Cardiac muscle cell (in vitro differentiated cells and primary cell): ENCODE measurements around the gene TRIM32. TPM values are rescaled to one million over a fixed set of nuclear protein-coding genes. Genes with fewer than 3 reads are reported as not detected.
A peak's percentile ranks its signal among the peaks of the same experiment; 100 is the strongest.

ENCODE experiments used
- DNase-seq, 2 donors: peaks; one replicate each; pipeline versions ENCODE4 v3.0.0 to v3.0.0-alpha.2; 2010 to 2017; ENCODE audit warnings: low read depth in 1 of 2, low spot score in 1 of 2
- H3K27ac ChIP-seq: fragments of 200-600 bp; sonication (generic); 2 replicates; pipeline ENCODE4 v1.5.1; 2016
- H3K27me3 ChIP-seq: fragments of 200-600 bp; sonication (generic); 2 replicates; pipeline ENCODE4 v1.6.0; 2016; ENCODE audit warnings: control low read depth
- H3K36me3 ChIP-seq: fragments of 200-600 bp; sonication (generic); 2 replicates; pipeline ENCODE4 v1.5.1; 2016; ENCODE audit warnings: control low read depth
- H3K4me1 ChIP-seq: fragments of 200-600 bp; sonication (generic); 2 replicates; pipeline ENCODE4 v1.8.1; 2017; ENCODE audit warnings: low read depth, mild to moderate bottlenecking, mixed run types
- H3K4me3 ChIP-seq: fragments of 200-600 bp; sonication (generic); 2 replicates; pipeline ENCODE4 v1.5.1; 2016; ENCODE audit warnings: mild to moderate bottlenecking
- H3K9me3 ChIP-seq: fragments of 200-600 bp; sonication (generic); 2 replicates; pipeline ENCODE4 v1.5.1; 2017; ENCODE audit warnings: low read depth, mild to moderate bottlenecking, control low read depth
- polyA plus RNA-seq: library from polyadenylated mRNA; unstranded; fragments of >200 nt; fragmentation: Nextera tagmentation; extraction: Ambion mirVana; gene quantifications from 2 replicates; pipeline ENCODE4 v1.2.1, GENCODE V29; 2016
- total RNA-seq: library from RNA; depleted of rRNA; stranded (reverse); fragments of >200 nt; gene quantifications from 2 replicates; pipeline ENCODE4 v1.2.3, GENCODE V29; 2016
- TF ChIP-seq, protein P1 (sequence below): IDR thresholded peaks from 2 replicates; pipeline ENCODE4 v1.5.1; 2012; ENCODE audit warnings: low read depth, mild to moderate bottlenecking, low read length

The TRIM32 gene
- total and polyA plus RNA-seq, 2 experiments from 2014 or later, result 13.9 to 15.0 TPM

DNA sequence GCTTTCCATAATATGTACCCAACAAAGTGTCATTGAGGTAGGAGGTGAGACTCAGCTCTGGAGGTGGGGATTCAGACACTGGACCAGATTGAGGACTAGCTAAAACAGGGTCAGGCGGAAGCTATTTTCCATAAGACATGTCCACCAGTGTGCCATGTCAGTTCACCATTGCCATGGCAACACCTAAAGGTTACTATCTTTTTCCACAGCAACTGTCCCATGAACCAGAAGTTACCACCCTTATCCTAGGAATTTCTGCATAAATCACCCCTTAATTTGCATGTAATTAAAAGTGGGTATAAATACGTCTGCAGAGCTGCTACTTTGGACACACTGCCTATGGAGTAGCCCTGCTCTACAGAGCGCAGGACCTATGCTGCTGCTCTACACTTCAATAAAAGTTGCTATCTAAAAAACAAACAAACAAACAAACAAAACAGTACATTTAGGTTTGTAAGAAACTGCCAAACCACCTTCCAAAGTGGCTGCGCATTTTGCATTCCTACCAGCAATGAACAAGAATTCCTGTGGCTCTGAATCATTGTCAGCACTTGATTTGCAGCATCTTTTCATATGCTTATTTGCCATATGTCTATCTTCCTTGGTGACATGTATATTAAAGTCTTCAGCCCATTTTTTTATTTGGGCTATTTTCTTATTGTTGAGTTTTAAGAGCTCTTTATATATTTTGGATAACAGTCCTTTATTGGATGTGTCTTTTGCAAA is 18.0 kb upstream of the TRIM32 start:
- no peaks in the 10 kb centered on the region for H3K9me3 ChIP-seq
- no peak overlapping the region for H3K4me3 ChIP-seq
- H3K27me3 ChIP-seq, result no peaks in the 10 kb centered on the region
- no peak for DNase-seq
- H3K36me3 ChIP-seq, result no peaks in the 10 kb centered on the region
- no peaks in the 10 kb centered on the region for H3K4me1 ChIP-seq
- H3K27ac ChIP-seq, result no peak overlapping the region
- TF ChIP-seq, protein P1, sequence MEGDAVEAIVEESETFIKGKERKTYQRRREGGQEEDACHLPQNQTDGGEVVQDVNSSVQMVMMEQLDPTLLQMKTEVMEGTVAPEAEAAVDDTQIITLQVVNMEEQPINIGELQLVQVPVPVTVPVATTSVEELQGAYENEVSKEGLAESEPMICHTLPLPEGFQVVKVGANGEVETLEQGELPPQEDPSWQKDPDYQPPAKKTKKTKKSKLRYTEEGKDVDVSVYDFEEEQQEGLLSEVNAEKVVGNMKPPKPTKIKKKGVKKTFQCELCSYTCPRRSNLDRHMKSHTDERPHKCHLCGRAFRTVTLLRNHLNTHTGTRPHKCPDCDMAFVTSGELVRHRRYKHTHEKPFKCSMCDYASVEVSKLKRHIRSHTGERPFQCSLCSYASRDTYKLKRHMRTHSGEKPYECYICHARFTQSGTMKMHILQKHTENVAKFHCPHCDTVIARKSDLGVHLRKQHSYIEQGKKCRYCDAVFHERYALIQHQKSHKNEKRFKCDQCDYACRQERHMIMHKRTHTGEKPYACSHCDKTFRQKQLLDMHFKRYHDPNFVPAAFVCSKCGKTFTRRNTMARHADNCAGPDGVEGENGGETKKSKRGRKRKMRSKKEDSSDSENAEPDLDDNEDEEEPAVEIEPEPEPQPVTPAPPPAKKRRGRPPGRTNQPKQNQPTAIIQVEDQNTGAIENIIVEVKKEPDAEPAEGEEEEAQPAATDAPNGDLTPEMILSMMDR, result no peak

GRCh38 chr9:116671605-116672004 is 15.5 kb upstream of the TRIM32 start:
- Histone ChIP-seq H3K27me3 (no peaks in the 10 kb centered on the region), H3K9me3 (no peaks in the 10 kb centered on the region), H3K4me3 (no peak overlapping the region), H3K27ac (no peak overlapping the region), H3K36me3 (no peaks in the 10 kb centered on the region), H3K4me1 (no peaks in the 10 kb centered on the region)
- no peak for DNase-seq
- TF ChIP-seq, protein P1, result no peak

GRCh38 chr9:116673375-116673774 is 13.7 kb upstream of the TRIM32 start:
- no peak overlapping the region for H3K27ac ChIP-seq
- no peaks in the 10 kb centered on the region for H3K9me3 ChIP-seq
- no peaks in the 10 kb centered on the region for H3K4me1 ChIP-seq
- H3K4me3 ChIP-seq, result no peak overlapping the region
- peak in 1 of 2 donors; percentile 17 for DNase-seq
- H3K27me3 ChIP-seq, result no peaks in the 10 kb centered on the region
- H3K36me3 ChIP-seq, result no peaks in the 10 kb centered on the region
- TF ChIP-seq, protein P1, result no peak

DNA sequence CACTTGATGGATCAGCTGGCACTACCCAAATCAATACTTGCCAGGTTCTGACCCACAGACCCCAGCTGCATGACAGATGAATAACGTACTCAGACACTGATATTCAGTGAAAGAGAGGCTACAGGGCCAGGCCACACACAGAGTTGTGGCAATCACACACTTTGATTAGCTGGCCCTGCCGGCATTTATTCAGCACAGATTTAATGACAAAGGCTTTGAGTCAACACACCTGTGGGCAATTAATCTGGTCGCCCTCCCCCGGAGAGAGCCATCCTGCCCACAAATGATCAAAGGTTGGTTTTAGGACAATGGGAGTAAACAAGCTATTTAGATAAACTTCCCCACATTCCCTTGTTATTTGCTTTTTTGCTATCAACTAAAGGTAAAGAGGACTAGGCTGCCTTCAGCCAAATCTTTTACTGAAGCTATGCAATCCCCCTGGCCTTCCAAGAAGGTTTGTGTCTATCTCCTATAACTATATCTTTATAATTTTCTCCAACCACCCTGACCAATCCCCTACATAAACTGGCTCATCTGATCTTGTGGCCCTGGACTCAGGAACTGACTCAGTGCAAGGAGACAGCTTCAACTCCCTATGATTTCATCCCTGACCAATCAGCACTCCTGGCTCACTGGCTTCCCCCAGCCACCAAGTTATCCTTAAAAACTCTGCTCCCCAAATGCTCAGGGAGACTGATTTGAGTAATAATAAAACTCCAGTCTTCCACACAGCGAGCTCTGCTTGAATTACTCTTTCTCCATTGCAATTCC is 12.7 kb upstream of the TRIM32 start:
- Histone ChIP-seq H3K4me1 (no peaks in the 10 kb centered on the region), H3K9me3 (no peaks in the 10 kb centered on the region), H3K4me3 (no peak overlapping the region)

DNA sequence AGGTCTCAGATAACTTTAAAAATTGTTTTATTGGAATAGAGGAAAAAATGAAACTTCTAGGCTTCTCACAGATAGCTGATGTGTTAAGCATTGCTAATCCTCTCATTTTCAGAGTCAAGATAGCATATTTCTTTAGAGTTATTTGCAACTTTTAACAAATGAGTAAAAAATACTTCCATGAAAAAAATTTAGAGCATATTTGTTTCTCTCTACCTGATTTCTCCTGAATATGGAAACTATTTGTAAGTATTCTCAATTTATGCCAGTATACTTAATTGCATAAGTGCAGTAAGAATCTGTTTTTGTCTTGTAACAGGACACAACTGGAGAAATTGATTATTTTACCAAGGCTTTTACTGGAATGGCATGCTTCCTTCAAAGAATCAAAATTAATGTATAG is 3.6 kb upstream of the TRIM32 start:
- Histone ChIP-seq H3K9me3 (no peaks in the 10 kb centered on the region), H3K36me3 (no peaks in the 10 kb centered on the region), H3K27ac (no peak overlapping the region), H3K27me3 (no peaks in the 10 kb centered on the region), H3K4me1 (peaks cover 3% of the 10 kb centered on the region), H3K4me3 (no peak overlapping the region)
- no peak for DNase-seq
- TF ChIP-seq, protein P1, result no peak

More for the DNA sequence above, 12.7 kb upstream of the TRIM32 start:
- H3K27me3 ChIP-seq, result no peaks in the 10 kb centered on the region
- DNase-seq, result no peak
- no peaks in the 10 kb centered on the region for H3K36me3 ChIP-seq
- TF ChIP-seq, protein P1, result no peak
- H3K27ac ChIP-seq, result no peak overlapping the region
